Osteocyte (in vitro differentiated cells): ENCODE data around the gene RPS6KA2. TPM values are rescaled to one million over a fixed set of nuclear protein-coding genes. Genes with fewer than 3 reads are reported as not detected.

Experiments
- DNase-seq: peaks from one replicate; pipeline ENCODE4 v3.0.0; 2021; ENCODE audit warnings: mixed read lengths; ENCODE audit not compliant: unreplicated experiment; ENCODE audit errors: extremely low spot score
- H3K27ac Mint-ChIP-seq: one replicate; pipeline ENCODE4 v1.8.0; 2021; ENCODE audit warnings: mild to moderate bottlenecking, mixed read lengths; ENCODE audit not compliant: unreplicated experiment
- H3K27me3 Mint-ChIP-seq: one replicate; pipeline ENCODE4 v1.8.0; 2021; ENCODE audit warnings: mixed read lengths; ENCODE audit not compliant: unreplicated experiment
- H3K36me3 Mint-ChIP-seq: one replicate; pipeline ENCODE4 v1.8.0; 2021; ENCODE audit warnings: mixed read lengths; ENCODE audit not compliant: unreplicated experiment
- H3K4me1 Mint-ChIP-seq: one replicate; pipeline ENCODE4 v1.8.0; 2021; ENCODE audit warnings: mixed read lengths; ENCODE audit not compliant: unreplicated experiment
- H3K4me3 Mint-ChIP-seq: one replicate; pipeline ENCODE4 v1.8.0; 2021; ENCODE audit warnings: mild to moderate bottlenecking, moderate library complexity, mixed read lengths; ENCODE audit not compliant: unreplicated experiment
- H3K9me3 Mint-ChIP-seq: one replicate; pipeline ENCODE4 v1.8.0; 2021; ENCODE audit warnings: mixed read lengths; ENCODE audit not compliant: unreplicated experiment
- total RNA-seq: library from RNA; stranded (reverse); gene quantifications from 2 replicates; pipeline ENCODE4 v1.2.1, GENCODE V29; 2021
- TF ChIP-seq, protein P1 (sequence below): fragments of 200-600 bp; sonication (generic); IDR thresholded peaks from 2 replicates; pipeline ENCODE4 v1.5.0; 2021; ENCODE audit warnings: antibody characterized with exemption, mild to moderate bottlenecking, moderate library complexity

The RPS6KA2 gene
- total RNA-seq, 1 donor from 2014 or later = 89.9 TPM

DNA sequence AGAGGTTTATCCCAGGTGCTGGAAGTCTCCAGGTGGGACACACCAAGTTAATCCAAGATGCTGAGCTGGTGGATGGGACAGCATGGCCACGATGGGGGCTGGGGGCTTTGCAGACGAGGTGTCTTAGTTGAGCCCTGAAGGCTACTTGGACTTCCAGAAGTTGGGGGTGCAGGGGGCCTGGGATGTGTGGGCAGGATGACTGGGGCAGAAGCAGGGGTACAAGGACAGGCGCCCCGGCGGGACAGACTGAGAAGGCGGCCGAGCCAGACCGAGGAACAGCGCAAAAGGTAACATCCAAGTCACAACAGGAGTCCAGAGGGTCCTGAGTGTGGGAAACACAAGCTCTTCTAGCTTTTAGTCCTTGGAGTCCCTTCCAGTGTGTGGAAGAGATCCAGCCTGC lies 64.3 kb downstream of the RPS6KA2 start:
- H3K27me3 Mint-ChIP-seq = no peaks in the 10 kb centered on the region
- H3K4me1 Mint-ChIP-seq = peaks cover 17% of the 10 kb centered on the region
- no peak overlapping the region for H3K4me3 Mint-ChIP-seq
- H3K27ac Mint-ChIP-seq = no peak overlapping the region
- no peak for DNase-seq
- H3K36me3 Mint-ChIP-seq = peaks cover 32% of the 10 kb centered on the region
- TF ChIP-seq, protein P1, sequence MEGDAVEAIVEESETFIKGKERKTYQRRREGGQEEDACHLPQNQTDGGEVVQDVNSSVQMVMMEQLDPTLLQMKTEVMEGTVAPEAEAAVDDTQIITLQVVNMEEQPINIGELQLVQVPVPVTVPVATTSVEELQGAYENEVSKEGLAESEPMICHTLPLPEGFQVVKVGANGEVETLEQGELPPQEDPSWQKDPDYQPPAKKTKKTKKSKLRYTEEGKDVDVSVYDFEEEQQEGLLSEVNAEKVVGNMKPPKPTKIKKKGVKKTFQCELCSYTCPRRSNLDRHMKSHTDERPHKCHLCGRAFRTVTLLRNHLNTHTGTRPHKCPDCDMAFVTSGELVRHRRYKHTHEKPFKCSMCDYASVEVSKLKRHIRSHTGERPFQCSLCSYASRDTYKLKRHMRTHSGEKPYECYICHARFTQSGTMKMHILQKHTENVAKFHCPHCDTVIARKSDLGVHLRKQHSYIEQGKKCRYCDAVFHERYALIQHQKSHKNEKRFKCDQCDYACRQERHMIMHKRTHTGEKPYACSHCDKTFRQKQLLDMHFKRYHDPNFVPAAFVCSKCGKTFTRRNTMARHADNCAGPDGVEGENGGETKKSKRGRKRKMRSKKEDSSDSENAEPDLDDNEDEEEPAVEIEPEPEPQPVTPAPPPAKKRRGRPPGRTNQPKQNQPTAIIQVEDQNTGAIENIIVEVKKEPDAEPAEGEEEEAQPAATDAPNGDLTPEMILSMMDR = no peak
- peaks cover 19% of the 10 kb centered on the region for H3K9me3 Mint-ChIP-seq

DNA sequence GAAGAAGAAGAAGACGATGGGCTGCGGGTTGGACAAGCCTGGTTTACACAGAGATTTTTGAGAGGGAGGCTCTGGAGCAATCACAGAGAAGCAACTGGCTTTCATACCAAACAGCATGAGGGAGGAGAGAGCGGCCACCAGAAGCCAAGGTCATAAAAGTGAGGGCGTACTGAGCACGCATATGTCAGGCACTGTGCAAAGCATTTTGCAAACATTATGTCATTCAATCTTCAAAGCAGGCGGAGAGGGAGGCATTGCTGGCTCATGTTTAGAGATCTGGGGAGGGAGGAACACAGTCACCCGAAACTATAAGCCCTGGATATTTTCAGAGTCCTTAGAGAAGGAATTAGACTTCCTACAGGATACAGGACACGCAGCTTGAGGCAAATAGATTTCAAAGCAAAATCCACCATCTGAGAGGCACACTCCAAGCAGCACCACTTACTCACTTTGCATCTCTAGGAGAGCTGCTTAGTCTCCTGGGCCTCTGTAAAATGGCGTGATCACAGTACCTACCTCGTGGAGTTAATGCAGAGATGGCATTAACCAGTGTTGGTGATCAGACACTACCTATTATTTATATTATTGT lies 65.2 kb downstream of the RPS6KA2 start:
- no peak overlapping the region for H3K27ac Mint-ChIP-seq
- H3K36me3 Mint-ChIP-seq = peaks cover 32% of the 10 kb centered on the region
- peaks cover 16% of the 10 kb centered on the region for H3K4me1 Mint-ChIP-seq
- H3K4me3 Mint-ChIP-seq = no peak overlapping the region
- TF ChIP-seq, protein P1 = no peak
- H3K27me3 Mint-ChIP-seq = no peaks in the 10 kb centered on the region
- DNase-seq = no peak
- peaks cover 25% of the 10 kb centered on the region for H3K9me3 Mint-ChIP-seq

DNA sequence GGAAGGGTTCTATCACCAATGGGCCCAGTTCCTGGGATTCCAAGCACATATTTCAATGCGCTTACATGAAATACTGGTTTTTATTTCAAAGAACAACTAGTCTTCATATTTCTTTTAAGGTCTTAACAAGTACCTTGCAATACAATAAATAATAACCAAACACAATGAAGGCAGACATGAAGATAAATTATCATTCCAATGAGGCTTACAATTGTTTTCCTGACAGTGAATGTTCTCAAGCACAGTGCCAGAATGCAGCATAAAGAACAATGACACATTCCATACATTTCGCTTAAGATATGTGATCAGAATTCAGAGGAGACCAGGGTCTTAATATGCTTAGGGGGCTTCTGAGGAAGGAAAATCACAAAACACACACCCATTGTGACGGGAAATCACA lies 66.8 kb downstream of the RPS6KA2 start:
- Mint-ChIP-seq H3K27me3 (no peaks in the 10 kb centered on the region), H3K4me3 (no peak overlapping the region), H3K27ac (no peak overlapping the region), H3K4me1 (peaks cover 23% of the 10 kb centered on the region), H3K36me3 (peaks cover 36% of the 10 kb centered on the region), H3K9me3 (peaks cover 25% of the 10 kb centered on the region)
- no peak for DNase-seq
- TF ChIP-seq, protein P1 = no peak

DNA sequence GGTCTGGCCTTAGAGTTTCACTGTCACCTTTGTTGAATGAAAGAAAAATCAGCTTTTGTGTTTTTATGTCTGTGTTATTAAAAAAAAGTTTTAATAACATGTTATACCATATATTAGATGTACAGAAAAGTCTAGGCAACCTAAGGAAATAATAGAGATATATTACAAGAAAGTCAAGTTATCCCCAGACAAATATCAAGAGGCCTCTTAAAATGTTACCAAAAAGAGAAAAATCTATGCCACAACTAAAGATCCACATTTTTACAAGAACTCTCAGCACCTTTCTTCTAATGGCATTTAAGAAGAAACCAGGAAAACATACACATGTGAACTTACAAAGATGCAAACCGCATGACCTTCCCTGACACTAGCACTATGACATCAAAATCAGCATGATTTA lies 67.4 kb downstream of the RPS6KA2 start:
- TF ChIP-seq, protein P1 = no peak
- no peak for DNase-seq
- peaks cover 37% of the 10 kb centered on the region for H3K36me3 Mint-ChIP-seq
- no peak overlapping the region for H3K27ac Mint-ChIP-seq
- no peaks in the 10 kb centered on the region for H3K27me3 Mint-ChIP-seq
- H3K9me3 Mint-ChIP-seq = peaks cover 25% of the 10 kb centered on the region
- H3K4me3 Mint-ChIP-seq = no peak overlapping the region
- H3K4me1 Mint-ChIP-seq = peaks cover 29% of the 10 kb centered on the region

DNA sequence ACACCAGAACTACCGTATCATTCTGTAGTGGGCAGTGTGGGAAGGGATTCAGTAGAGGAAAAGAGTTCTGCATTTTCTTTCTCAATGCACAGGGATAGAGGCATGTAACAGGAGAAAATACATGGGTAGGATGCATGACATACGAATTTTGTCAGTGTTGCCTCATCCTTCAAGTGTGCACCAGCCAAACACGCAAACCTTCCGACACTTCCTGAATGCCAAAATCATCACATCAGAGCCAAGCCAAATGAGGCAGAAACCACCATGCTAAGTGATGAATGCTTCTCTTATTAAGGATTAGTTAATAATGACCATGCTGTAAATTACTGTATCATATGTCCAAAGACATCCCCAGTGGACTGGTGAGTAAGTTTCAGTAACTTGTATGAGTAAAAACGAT lies 67.8 kb downstream of the RPS6KA2 start:
- peaks cover 33% of the 10 kb centered on the region for H3K36me3 Mint-ChIP-seq
- H3K9me3 Mint-ChIP-seq = peaks cover 25% of the 10 kb centered on the region
- peaks cover 34% of the 10 kb centered on the region for H3K4me1 Mint-ChIP-seq
- no peaks in the 10 kb centered on the region for H3K27me3 Mint-ChIP-seq
- H3K27ac Mint-ChIP-seq = no peak overlapping the region
- no peak overlapping the region for H3K4me3 Mint-ChIP-seq
- TF ChIP-seq, protein P1 = no peak
- no peak for DNase-seq
